Liver (tissue), 9 donors: ENCODE results near the gene TMBIM1. TPM values are rescaled to one million over a fixed set of nuclear protein-coding genes. Genes with fewer than 3 reads are reported as not detected.

Experiments
- DNase-seq: peaks from one replicate; pipeline ENCODE4 v3.0.0-alpha.2; 2017; ENCODE audit warnings: low spot score
- H3K27ac ChIP-seq, 2 donors: one replicate each; pipeline ENCODE4 v1.7.0; 2013; ENCODE audit warnings: inconsistent platforms in 2 of 2, low read length in 2 of 2, control low read depth in 1 of 2, low read depth in 1 of 2, mild to moderate bottlenecking in 1 of 2
- H3K27me3 ChIP-seq, 4 donors: one replicate each; pipeline versions ENCODE4 v1.6.1 to v1.7.0; 2013; ENCODE audit warnings: low read length in 3 of 4, inconsistent platforms in 1 of 4, mild to moderate bottlenecking in 1 of 4, moderate library complexity in 1 of 4; ENCODE audit not compliant: control insufficient read depth in 4 of 4, insufficient read depth in 4 of 4
- H3K36me3 ChIP-seq, 4 donors: one replicate each; pipeline versions ENCODE4 v1.6.1 to v1.7.0; 2013; ENCODE audit warnings: low read length in 3 of 4, mild to moderate bottlenecking in 3 of 4, low read depth in 1 of 4, moderate library complexity in 1 of 4; ENCODE audit not compliant: control insufficient read depth in 4 of 4, insufficient read depth in 3 of 4
- H3K4me1 ChIP-seq, 4 donors: one replicate each; pipeline versions ENCODE4 v1.6.1 to v1.7.0; 2013; ENCODE audit warnings: low read length in 3 of 4, mild to moderate bottlenecking in 3 of 4, moderate library complexity in 1 of 4; ENCODE audit not compliant: control insufficient read depth in 4 of 4, insufficient read depth in 4 of 4
- H3K4me3 ChIP-seq, 3 donors: one replicate each; pipeline versions ENCODE4 v1.6.1 to v1.7.0; 2013; ENCODE audit warnings: low read length in 3 of 3, control low read depth in 1 of 3, low read depth in 1 of 3, mild to moderate bottlenecking in 1 of 3
- H3K9ac ChIP-seq, 2 donors: one replicate each; pipeline ENCODE4 v1.7.0; 2013; ENCODE audit warnings: low read length in 2 of 2, mild to moderate bottlenecking in 2 of 2, moderate library complexity in 2 of 2, control low read depth in 1 of 2, low read depth in 1 of 2
- H3K9me3 ChIP-seq, 4 donors: one replicate each; pipeline versions ENCODE4 v1.6.1 to v1.7.0; 2013; ENCODE audit warnings: low read length in 3 of 4; ENCODE audit not compliant: control insufficient read depth in 4 of 4
- EGR1 ChIP-seq, 2 donors: IDR thresholded peaks; 2 replicates each; pipeline ENCODE4 v1.6.1; 2016 to 2018; ENCODE audit warnings: antibody characterized with exemption in 2 of 2, low read depth in 2 of 2
- FOXA1 ChIP-seq: IDR thresholded peaks from 2 replicates; pipeline ENCODE4 v1.6.1; 2016; ENCODE audit warnings: antibody characterized with exemption
- FOXA2 ChIP-seq: IDR thresholded peaks from 2 replicates; pipeline ENCODE4 v1.6.1; 2016; ENCODE audit warnings: antibody characterized with exemption
- GABPA ChIP-seq, 2 donors: IDR thresholded peaks in 1 of 2; conservative IDR thresholded peaks in 1 of 2; 2 replicates each; pipeline ENCODE4 v1.6.1; 2016; ENCODE audit warnings: antibody characterized with exemption in 2 of 2, mild to moderate bottlenecking in 1 of 2, moderate library complexity in 1 of 2
- HNF4A ChIP-seq, 2 donors: conservative IDR thresholded peaks; 2 replicates each; pipeline ENCODE4 v1.6.1; 2016; ENCODE audit warnings: antibody characterized with exemption in 2 of 2, mild to moderate bottlenecking in 2 of 2
- HNF4G ChIP-seq: IDR thresholded peaks from 2 replicates; pipeline ENCODE4 v1.6.1; 2016; ENCODE audit warnings: antibody characterized with exemption
- JUND ChIP-seq, 2 donors: IDR thresholded peaks; 2 replicates each; pipeline ENCODE4 v1.6.1; 2016; ENCODE audit warnings: antibody characterized with exemption in 2 of 2
- NR2F2 ChIP-seq: IDR thresholded peaks from 2 replicates; pipeline ENCODE4 v1.6.1; 2016; ENCODE audit warnings: antibody characterized with exemption
- RAD21 ChIP-seq, 2 donors: IDR thresholded peaks; 2 replicates each; pipeline ENCODE4 v1.6.1; 2016; ENCODE audit warnings: antibody characterized with exemption in 2 of 2, mild to moderate bottlenecking in 2 of 2
- RXRA ChIP-seq, 2 donors: IDR thresholded peaks; 2 replicates each; pipeline ENCODE4 v1.6.1; 2017 to 2018; ENCODE audit warnings: antibody characterized with exemption in 2 of 2, mild to moderate bottlenecking in 1 of 2
- SP1 ChIP-seq: IDR thresholded peaks from 2 replicates; pipeline ENCODE4 v1.6.1; 2018; ENCODE audit warnings: antibody characterized with exemption, mild to moderate bottlenecking
- TAF1 ChIP-seq: conservative IDR thresholded peaks from 2 replicates; pipeline ENCODE4 v1.6.1; 2016; ENCODE audit warnings: antibody characterized with exemption, mild to moderate bottlenecking
- YY1 ChIP-seq: IDR thresholded peaks from 2 replicates; pipeline ENCODE4 v1.6.1; 2016; ENCODE audit warnings: antibody characterized with exemption, mild to moderate bottlenecking
- ZBTB33 ChIP-seq: IDR thresholded peaks from 2 replicates; pipeline ENCODE4 v1.6.1; 2016; ENCODE audit warnings: antibody characterized with exemption
- WGBS: extraction: QIAGEN DNeasy Blood & Tissue Kit; methylation state at CpG from one replicate; pipeline ENCODE4 v1.1.7; 2013; 5-methylcytosine and 5-hydroxymethylcytosine counted together
- polyA plus RNA-seq, 2 donors: library from polyadenylated mRNA; stranded (reverse) in 1 of 2; unstranded in 1 of 2; fragments of 200-250 nt in 1 of 2; fragments of >200 nt in 1 of 2; fragmentation: Nextera tagmentation in 1 of 2; extraction: Ambion mirVana in 1 of 2; gene quantifications; one replicate each; pipeline versions ENCODE4 v1.2.1 to v1.2.3, GENCODE V29; 2013 to 2015
- total RNA-seq, 2 donors: library from RNA; depleted of rRNA; stranded (reverse); fragments of >200 nt; gene quantifications; one replicate each; pipeline ENCODE4 v1.2.3, GENCODE V29; 2014
- TF ChIP-seq, protein P1 (sequence below): IDR thresholded peaks from 2 replicates; pipeline ENCODE4 v1.6.1; 2016; ENCODE audit warnings: antibody characterized with exemption
- TF ChIP-seq, protein P2 (sequence below): IDR thresholded peaks from 2 replicates; pipeline ENCODE4 v1.6.1; 2016; ENCODE audit warnings: antibody characterized with exemption, mild to moderate bottlenecking
- TF ChIP-seq, protein P3 (sequence below): IDR thresholded peaks from 2 replicates; pipeline ENCODE4 v1.6.1; 2016; ENCODE audit warnings: antibody characterized with exemption
- TF ChIP-seq, protein P4 (sequence below): fragments of 150-350 bp; IDR thresholded peaks from 2 replicates; pipeline ENCODE4 v1.5.1; 2017; ENCODE audit warnings: improper control_type of control experiment, low read depth, low read length; ENCODE audit not compliant: missing input control
- donor health status: healthy.
- donor health status: healthy.
- donor health status: healthy.
- donor health status: healthy.
- donor health status: healthy.

TMBIM1 gene
- total and polyA plus RNA-seq, 4 donors = 61.8 to 133 (median 114) TPM

- H3K36me3 ChIP-seq = no peaks in the 10 kb centered on the region
- H3K27ac ChIP-seq = no peak overlapping the region
- H3K27me3 ChIP-seq = no peaks in the 10 kb centered on the region
- TF ChIP-seq FOXA2 (no peak), HNF4G (no peak), YY1 (no peak), SP1 (no peak), FOXA1 (no peak), RXRA (IDR thresholded peaks at IDR 0.05) (no peak), HNF4A (conservative IDR thresholded peaks at IDR 0.05) (no peak), RAD21 (IDR thresholded peaks at IDR 0.05) (no peak), GABPA (IDR thresholded peaks at IDR 0.05 in 1 of 2, conservative IDR thresholded peaks at IDR 0.05 in 1 of 2) (no peak), EGR1 (IDR thresholded peaks at IDR 0.05; ENCODE audit: low read depth in 2 of 2) (no peak), ZBTB33 (no peak), JUND (IDR thresholded peaks at IDR 0.05) (no peak), TAF1 (no peak), NR2F2 (no peak)
- TF ChIP-seq, protein P1, sequence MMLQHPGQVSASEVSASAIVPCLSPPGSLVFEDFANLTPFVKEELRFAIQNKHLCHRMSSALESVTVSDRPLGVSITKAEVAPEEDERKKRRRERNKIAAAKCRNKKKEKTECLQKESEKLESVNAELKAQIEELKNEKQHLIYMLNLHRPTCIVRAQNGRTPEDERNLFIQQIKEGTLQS = no peak
- TF ChIP-seq, protein P2, sequence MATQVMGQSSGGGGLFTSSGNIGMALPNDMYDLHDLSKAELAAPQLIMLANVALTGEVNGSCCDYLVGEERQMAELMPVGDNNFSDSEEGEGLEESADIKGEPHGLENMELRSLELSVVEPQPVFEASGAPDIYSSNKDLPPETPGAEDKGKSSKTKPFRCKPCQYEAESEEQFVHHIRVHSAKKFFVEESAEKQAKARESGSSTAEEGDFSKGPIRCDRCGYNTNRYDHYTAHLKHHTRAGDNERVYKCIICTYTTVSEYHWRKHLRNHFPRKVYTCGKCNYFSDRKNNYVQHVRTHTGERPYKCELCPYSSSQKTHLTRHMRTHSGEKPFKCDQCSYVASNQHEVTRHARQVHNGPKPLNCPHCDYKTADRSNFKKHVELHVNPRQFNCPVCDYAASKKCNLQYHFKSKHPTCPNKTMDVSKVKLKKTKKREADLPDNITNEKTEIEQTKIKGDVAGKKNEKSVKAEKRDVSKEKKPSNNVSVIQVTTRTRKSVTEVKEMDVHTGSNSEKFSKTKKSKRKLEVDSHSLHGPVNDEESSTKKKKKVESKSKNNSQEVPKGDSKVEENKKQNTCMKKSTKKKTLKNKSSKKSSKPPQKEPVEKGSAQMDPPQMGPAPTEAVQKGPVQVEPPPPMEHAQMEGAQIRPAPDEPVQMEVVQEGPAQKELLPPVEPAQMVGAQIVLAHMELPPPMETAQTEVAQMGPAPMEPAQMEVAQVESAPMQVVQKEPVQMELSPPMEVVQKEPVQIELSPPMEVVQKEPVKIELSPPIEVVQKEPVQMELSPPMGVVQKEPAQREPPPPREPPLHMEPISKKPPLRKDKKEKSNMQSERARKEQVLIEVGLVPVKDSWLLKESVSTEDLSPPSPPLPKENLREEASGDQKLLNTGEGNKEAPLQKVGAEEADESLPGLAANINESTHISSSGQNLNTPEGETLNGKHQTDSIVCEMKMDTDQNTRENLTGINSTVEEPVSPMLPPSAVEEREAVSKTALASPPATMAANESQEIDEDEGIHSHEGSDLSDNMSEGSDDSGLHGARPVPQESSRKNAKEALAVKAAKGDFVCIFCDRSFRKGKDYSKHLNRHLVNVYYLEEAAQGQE = no peak
- TF ChIP-seq, protein P3, sequence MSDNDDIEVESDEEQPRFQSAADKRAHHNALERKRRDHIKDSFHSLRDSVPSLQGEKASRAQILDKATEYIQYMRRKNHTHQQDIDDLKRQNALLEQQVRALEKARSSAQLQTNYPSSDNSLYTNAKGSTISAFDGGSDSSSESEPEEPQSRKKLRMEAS = no peak
- TF ChIP-seq, protein P4, sequence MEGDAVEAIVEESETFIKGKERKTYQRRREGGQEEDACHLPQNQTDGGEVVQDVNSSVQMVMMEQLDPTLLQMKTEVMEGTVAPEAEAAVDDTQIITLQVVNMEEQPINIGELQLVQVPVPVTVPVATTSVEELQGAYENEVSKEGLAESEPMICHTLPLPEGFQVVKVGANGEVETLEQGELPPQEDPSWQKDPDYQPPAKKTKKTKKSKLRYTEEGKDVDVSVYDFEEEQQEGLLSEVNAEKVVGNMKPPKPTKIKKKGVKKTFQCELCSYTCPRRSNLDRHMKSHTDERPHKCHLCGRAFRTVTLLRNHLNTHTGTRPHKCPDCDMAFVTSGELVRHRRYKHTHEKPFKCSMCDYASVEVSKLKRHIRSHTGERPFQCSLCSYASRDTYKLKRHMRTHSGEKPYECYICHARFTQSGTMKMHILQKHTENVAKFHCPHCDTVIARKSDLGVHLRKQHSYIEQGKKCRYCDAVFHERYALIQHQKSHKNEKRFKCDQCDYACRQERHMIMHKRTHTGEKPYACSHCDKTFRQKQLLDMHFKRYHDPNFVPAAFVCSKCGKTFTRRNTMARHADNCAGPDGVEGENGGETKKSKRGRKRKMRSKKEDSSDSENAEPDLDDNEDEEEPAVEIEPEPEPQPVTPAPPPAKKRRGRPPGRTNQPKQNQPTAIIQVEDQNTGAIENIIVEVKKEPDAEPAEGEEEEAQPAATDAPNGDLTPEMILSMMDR = no peak
- no peaks in the 10 kb centered on the region for H3K9me3 ChIP-seq
- no peak for DNase-seq
- no peak overlapping the region for H3K9ac ChIP-seq
- H3K4me1 ChIP-seq = peaks cover 0 to 11% (median 6%) of the 10 kb centered on the region in 4 donors
- 80% methylated on average over 6 of the region's 6 CpGs for WGBS
- H3K4me3 ChIP-seq = no peak overlapping the region
Measured at GRCh38 chr2:218298314-218298875, 6.1 kb upstream of the TMBIM1 start.
